NCI-H2171 treated with DMSO at 0.1 percent for 48 hours (cell line): Measurements from ENCODE around the gene PPP1R12B.
"Not testable (repeated sequence)": the region's sequence is repeated elsewhere in the genome, so short reads cannot be mapped to it uniquely, and the experiment has no call there.

Experiments used
- DNase-seq: peaks from one replicate; lab custom pipeline; 2025; lab: John Stamatoyannopoulos, UW

The PPP1R12B gene

DNA sequence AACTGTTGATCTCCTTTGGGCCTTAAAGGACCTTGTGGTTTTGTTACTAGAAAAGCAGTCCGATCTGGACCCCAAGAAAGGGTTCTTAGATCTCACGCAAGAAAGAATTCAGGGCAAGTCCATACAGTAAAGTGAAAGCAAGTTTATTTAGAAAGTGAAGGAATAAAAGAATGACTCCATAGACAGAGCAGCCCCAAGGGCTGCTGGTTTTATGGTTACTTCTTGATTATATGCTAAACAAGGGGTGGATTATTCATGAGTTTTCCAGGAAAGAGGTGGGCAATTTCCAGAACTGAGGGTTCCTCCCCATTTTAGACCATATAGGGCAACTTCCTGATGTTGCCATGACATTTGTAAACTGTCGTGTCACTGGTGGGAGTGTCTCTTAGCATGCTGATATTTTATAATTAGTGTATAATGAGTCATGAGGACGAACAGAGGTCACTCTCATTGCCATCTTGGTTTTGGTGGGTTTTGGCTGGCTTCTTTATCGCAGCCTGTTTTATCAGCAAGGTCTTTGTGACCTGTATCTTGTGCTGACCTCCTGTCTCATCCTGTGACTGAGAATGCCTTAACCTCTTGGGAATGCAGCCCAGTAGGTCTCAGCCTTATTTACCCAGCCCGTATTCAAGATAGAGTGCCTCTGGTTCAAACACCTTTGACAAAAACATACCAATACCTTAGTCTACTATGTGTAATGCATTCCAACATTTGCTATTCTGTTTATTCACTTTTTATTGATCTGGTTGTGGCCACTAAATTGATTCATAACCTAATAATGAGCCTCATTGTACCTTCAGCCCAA is 183.5 kb downstream of the PPP1R12B start:
- DNase-seq, result not testable (repeated sequence)

DNA sequence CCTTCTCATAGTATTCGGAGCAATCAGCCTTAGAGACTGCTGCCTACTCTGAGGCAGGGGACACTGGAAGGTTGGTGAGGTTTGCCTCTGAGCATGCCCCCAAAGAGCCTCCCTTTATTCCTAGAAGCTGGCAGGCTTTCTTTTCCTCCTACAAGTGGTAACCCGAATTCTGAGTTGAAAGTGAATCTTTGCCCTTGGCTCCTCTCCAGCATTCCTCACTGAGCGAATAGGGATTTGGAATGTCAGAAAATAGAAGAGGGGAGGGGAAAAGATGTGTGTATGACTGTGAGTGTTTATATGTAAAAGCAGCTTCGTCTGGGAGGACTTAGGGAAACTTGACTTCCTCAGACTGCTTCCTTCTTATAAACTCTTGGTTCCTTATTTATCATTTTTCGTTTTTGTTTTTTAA is 190.7 kb downstream of the PPP1R12B start:
- DNase-seq, result not testable (repeated sequence)

GRCh38 chr1:202539583-202539982 is 191.1 kb downstream of the PPP1R12B start:
- DNase-seq, result not testable (repeated sequence)

DNA sequence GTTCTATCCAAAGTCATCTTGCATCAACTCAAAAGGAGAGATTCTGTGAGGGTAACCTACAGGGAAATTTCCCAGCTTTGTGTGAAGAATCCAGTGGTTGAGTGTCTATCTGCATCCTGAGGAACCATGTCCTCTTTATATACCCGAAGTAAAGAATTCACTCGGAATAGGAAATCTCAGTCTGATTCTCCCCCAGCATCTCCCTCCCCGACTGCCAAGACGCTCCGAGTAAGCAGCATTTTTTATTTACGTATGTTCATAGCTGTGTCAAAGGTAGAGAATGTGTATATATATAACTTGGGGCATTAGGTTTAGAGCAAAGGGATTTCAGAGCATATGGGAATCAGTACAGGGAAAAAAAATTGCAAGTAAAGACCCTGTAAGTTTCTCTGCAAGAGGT is 191.5 kb downstream of the PPP1R12B start:
- no peak for DNase-seq

DNA sequence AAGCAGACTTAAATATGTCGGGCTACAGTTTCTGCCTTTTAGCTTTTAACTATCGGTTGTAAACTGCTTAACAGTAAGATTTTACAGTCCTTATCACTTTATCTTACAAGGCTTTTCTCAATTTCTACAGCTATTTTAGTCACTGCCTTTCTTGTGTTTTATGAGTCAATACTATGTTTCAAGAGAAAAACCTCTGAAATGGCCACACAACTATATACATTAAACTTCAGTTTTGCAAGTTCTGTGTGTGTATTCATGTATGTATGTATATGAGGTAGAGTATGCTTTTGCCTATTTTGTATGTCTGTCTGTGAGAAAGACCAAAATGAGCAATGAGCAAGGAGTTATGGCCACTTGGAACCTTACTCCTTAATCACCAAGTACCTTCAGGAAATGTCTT is 191.9 kb downstream of the PPP1R12B start:
- DNase-seq, result no peak

DNA sequence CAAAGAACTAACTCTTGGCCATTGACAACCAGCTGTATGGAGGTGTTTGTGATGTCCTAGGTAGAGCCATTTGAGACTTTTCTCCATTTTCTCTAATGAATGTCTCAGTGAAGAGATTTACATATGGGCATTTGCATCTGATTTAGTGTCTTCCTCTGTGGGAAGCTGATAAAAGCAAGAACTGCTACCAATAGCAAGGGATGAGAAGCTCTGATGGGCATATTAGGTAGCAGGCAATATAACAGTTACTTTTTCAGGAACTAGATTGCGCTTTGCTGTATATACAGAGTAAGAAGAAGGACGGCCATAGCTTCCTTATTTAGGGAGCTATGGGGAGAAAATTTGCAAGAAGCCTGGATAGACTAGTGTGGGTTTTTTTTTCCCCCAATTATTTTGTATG is 192.4 kb downstream of the PPP1R12B start:
- not testable (repeated sequence) for DNase-seq

- DNase-seq, result not testable (repeated sequence)
These were observed 193.9 kb downstream of the PPP1R12B start for GRCh38 chr1:202542415-202542814.

DNA sequence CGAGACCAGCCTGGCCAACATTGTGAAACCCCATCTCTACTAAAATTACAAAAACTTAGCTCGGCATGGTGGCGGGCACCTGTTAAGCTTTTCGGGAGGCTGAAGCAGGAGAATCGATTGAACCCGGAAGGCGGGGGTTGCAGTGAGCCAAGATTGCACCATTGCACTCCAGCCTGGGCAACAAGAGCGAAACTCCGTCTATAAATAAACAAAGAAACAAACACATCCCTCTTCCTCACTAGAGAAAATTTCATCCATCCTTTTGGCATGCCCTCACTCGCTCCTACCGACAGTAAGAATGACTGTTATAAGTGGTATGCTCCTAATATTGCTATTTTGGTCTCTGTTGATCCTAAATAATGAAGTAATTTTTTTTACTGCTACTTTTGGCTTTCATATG is 195.0 kb downstream of the PPP1R12B start:
- not testable (repeated sequence) for DNase-seq

GRCh38 chr1:202544766-202545449 is 196.4 kb downstream of the PPP1R12B start:
- peak; percentile 84 for DNase-seq

DNA sequence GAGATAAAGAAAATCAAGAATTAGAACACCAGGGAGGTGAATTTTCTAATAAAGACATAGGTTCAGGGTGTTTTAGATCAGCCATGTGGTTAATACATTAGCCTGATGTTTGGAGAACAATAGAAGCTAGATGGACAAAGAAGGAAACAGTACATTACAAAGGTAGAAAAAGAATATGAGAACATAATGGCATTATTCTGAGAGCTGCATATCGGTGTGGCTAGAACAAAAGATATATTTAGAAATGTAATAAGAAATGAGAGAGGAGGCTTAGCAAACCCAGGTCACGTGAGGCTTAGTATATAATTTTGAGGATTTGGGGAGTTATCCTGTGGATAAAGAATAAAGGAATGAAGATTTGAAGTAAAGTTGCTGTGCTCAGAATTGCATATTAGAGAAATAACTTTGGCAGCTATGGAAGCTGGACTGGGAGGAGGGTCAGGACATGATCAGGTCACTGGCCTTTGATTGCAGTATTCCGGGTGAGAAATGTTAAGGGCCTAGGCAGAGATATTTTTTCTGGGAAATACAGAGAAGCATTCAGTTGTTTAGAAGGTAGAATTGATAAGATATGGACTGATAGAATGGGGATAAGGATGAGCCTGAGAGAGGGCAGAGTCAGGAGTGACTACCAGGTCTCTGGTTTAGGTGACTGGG is 197.3 kb downstream of the PPP1R12B start:
- DNase-seq, result peak; percentile 72

GRCh38 chr1:202546377-202546776 is 197.9 kb downstream of the PPP1R12B start:
- DNase-seq, result not testable (repeated sequence)

GRCh38 chr1:202546796-202547195 is 198.3 kb downstream of the PPP1R12B start:
- DNase-seq, result not testable (repeated sequence)

- DNase-seq, result no peak
These were observed 198.7 kb downstream of the PPP1R12B start for GRCh38 chr1:202547215-202547614.

DNA sequence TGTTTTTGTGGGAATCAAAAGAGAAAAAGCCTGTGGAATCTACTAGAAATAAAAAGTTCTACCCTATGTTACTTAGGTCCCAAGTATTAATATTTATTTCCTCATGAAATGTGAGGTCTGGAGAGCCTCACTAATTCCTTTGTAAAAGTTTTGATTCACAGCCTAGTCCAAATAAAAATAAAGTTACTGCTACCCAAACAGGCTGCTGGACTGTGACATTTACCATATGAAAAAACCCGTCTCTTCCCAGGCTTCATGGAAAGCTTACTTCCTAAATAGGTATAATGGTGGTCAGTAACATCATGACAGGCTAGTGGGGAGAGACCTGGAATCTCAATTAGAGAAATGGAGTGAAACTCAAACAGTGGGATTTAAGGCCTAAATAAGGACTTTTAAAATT is 201.6 kb downstream of the PPP1R12B start:
- not testable (repeated sequence) for DNase-seq

GRCh38 chr1:202551683-202552082 is 203.2 kb downstream of the PPP1R12B start:
- peak; percentile 87 for DNase-seq

DNA sequence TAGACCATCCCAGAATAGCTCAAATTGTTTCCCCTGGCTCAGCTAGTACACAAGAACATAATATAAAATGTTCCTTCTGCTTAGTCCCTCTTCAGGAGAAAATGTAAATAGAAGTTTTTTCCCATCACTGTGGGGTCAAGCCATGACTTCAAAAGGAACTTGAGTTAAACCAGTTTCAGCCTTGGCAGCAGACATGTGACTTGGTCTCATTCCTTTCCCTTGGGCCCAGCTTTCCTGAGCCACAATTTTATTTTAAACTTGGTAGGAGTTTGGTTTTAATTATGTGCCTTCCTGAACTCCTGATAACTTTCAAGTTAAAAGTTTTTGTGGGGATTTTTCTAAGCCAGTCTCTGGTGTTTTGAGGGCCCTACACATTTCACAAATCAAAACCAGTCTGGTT is 204.1 kb downstream of the PPP1R12B start:
- DNase-seq, result not testable (repeated sequence)

GRCh38 chr1:202553078-202553477 is 204.6 kb downstream of the PPP1R12B start:
- DNase-seq, result not testable (repeated sequence)

GRCh38 chr1:202553560-202554038 is 205.1 kb downstream of the PPP1R12B start:
- DNase-seq, result peak; percentile 49

DNA sequence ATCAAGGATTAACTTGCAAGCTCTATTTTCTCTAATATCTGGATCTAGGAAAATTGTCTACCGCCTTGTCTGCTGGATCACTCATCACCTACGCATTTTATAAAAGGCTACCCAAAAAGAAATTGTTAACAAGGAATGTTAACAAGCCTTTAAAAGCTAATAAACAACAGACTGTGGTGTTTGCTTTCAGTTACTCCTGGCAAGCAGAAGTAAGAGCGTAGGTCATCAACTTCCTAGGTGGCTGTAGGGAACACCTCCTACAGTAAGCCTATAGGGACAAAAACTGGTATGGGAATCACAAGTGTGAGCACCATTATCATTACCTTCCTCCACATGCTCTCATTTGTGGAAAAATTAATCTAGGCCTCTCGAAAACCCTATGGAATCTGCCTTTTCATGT is 206.1 kb downstream of the PPP1R12B start:
- not testable (repeated sequence) for DNase-seq

DNA sequence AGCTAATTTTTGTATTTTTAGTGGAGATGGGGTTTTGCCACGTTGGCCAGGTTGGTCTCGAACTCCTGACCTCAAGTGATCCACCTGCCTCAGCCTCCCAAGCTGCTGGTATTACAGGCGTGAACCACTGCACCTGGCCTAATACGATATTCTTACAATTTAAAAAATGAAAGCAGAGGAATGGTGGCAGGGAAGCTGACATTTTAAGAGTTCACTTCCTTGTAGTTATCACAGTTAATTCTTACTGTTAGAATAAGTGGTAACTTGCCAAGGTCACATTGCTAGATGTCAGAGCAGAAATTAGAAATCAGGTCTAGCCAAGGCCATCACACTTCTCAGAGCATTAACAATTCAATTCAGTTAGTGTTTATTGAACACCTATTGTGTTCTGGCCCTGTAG is 207.5 kb downstream of the PPP1R12B start:
- DNase-seq, result not testable (repeated sequence)

GRCh38 chr1:202557662-202558061 is 209.2 kb downstream of the PPP1R12B start:
- not testable (repeated sequence) for DNase-seq

GRCh38 chr1:202561240-202561639 is 212.7 kb downstream of the PPP1R12B start:
- DNase-seq, result no peak
